Adrenal gland (tissue), 5 donors: ENCODE results near the gene ANXA10.

Experiments
- POLR2A ChIP-seq, 2 donors: fragments of 450-650 bp; IDR thresholded peaks; one replicate each; pipeline ENCODE4 v1.6.1; 2017; ENCODE audit warnings: antibody characterized with exemption in 2 of 2, mild to moderate bottlenecking in 2 of 2, moderate library complexity in 1 of 2
- TF ChIP-seq, protein P1 (sequence below), 6 experiments: fragments of 450-650 bp in 4 of 6; fragments of 200-600 bp in 2 of 6; sonication (generic) in 1 of 6; IDR thresholded peaks; 1 replicate in 5 of 6; 2 replicates in 1 of 6; pipeline versions ENCODE4 v1.5.1 to v1.8.0; 2016 to 2021; ENCODE audit warnings: antibody characterized with exemption in 6 of 6, mild to moderate bottlenecking in 2 of 6, moderate library complexity in 1 of 6
- donor health status: DM: no; HTN: no; CAD: no.

DNA sequence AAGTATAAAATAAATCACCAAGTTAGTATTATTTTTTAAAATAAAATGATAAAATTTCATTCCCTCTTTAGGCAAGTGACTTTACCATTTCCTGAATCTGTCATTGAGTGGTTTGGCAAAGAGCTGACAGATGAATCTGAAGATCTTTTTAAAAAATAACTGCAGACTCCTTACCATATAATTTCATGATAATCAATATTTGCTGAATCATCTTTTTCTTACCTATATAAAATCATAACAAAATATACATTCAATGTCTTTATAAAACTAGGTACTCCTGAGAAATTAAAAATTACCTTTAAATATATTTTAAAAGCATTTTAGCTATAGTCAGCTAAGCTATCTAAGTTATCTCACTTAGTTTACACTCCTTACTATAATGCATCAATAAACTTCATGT, 17.2 kb downstream of the ANXA10 start:
- TF ChIP-seq, protein P1, sequence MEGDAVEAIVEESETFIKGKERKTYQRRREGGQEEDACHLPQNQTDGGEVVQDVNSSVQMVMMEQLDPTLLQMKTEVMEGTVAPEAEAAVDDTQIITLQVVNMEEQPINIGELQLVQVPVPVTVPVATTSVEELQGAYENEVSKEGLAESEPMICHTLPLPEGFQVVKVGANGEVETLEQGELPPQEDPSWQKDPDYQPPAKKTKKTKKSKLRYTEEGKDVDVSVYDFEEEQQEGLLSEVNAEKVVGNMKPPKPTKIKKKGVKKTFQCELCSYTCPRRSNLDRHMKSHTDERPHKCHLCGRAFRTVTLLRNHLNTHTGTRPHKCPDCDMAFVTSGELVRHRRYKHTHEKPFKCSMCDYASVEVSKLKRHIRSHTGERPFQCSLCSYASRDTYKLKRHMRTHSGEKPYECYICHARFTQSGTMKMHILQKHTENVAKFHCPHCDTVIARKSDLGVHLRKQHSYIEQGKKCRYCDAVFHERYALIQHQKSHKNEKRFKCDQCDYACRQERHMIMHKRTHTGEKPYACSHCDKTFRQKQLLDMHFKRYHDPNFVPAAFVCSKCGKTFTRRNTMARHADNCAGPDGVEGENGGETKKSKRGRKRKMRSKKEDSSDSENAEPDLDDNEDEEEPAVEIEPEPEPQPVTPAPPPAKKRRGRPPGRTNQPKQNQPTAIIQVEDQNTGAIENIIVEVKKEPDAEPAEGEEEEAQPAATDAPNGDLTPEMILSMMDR (IDR thresholded peaks at IDR 0.05) = no peak
- TF ChIP-seq POLR2A (IDR thresholded peaks at IDR 0.05) = no peak
